Activated CD4-positive, alpha-beta memory T cell treated with anti-CD3 and anti-CD28 coated beads, Interleukin-2, amount 10 ng/mL, durations not matched to agents 7 days and 5 days (primary cell): ENCODE results near the gene FMOD. TPM values are rescaled to one million over a fixed set of nuclear protein-coding genes. Genes with fewer than 3 reads are reported as not detected.
"Not testable (repeated sequence)": the region's sequence is repeated elsewhere in the genome, so short reads cannot be mapped to it uniquely, and the experiment has no call there.

ENCODE experiments used
- CTCF ChIA-PET: fragments of 350-600 bp; sonication (Branson Sonifier 250); formaldehyde crosslinking; loops from one replicate; lab custom pipeline; 2021; ENCODE audit warnings: antibody characterized with exemption, inconsistent platforms; lab: Charles Lee
- POLR2A ChIA-PET: fragments of 350-600 bp; sonication (Branson Sonifier 250); formaldehyde crosslinking; loops from one replicate; lab custom pipeline; 2021; ENCODE audit warnings: antibody characterized with exemption; lab: Charles Lee
- DNase-seq: peaks from one replicate; pipeline ENCODE4 v3.0.0-alpha.2; 2020
- H3K27ac Mint-ChIP-seq: one replicate; pipeline ENCODE4 v1.8.0; 2021; ENCODE audit warnings: mild to moderate bottlenecking, mixed read lengths
- H3K27me3 Mint-ChIP-seq: one replicate; pipeline ENCODE4 v1.8.0; 2021; ENCODE audit warnings: mixed read lengths
- H3K36me3 Mint-ChIP-seq: one replicate; pipeline ENCODE4 v1.8.0; 2021; ENCODE audit warnings: low read depth, mixed read lengths
- H3K4me1 Mint-ChIP-seq: one replicate; pipeline ENCODE4 v1.8.0; 2021; ENCODE audit warnings: mixed read lengths
- H3K4me3 Mint-ChIP-seq: one replicate; pipeline ENCODE4 v1.8.0; 2021; ENCODE audit warnings: mild to moderate bottlenecking, mixed read lengths
- H3K9me3 Mint-ChIP-seq: one replicate; pipeline ENCODE4 v1.8.0; 2021; ENCODE audit warnings: mixed read lengths
- total RNA-seq, 2 experiments: library from RNA; stranded (reverse); gene quantifications; one replicate each; pipeline ENCODE4 v1.2.3, GENCODE V29; 2021

Gene FMOD
- total RNA-seq, 2 experiments from 2014 or later: 0.23 to 0.45 TPM

DNA sequence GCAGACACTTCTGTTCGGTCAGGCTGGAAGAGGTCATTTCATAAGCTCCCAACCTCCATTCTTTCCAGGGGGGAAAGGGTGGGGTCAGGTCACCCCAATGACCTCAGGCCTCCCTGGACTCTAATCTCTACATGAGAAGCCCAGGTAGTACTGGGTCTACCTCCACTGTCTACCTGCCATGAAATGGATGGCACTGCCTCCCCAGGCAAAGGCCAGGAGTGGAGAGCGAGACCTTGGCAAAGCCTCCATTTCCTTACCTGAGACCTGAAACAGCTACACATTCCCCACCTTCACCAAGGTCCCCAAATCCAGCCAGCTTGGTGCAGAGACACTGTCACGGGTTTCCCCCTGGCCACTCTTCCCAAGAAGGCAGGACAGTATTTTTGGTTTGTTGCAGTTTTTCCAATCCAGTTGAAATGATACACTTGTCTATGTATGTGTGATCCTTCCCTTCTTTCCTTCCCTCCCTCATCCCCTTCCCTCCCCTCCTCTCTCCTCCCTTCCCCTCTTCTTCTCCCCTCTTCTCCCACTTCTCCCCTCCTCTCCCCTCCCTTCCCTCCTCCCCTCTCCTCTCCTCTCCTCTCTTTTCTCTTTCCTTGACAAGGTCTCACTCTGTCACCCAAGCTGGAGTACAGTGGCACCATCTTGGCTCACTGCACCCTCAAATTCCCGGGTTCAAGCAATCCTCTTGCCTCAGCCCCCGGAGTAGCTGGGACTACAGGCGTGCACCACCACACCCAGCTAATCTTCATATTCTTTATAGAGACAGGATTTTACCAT lies 29.5 kb downstream of the FMOD start:
- peak overlapping the region; percentile 32 for H3K4me3 Mint-ChIP-seq
- H3K9me3 Mint-ChIP-seq: no peaks in the 10 kb centered on the region
- H3K4me1 Mint-ChIP-seq: peaks cover 78% of the 10 kb centered on the region
- DNase-seq: no peak
- ChIA-PET POLR2A (interaction anchor here (1.0 to 10.2 kb wide), 9 partner anchors 8 to 353 kb away, joined by 3 to 433 read pairs (median 7); partner anchors contain the start of gene BTG2), CTCF (interaction anchor here (0.7 to 12.4 kb wide), 13 partner anchors 13 to 443 kb away, joined by 3 to 238 read pairs (median 3); partner anchors contain the start of genes BTG2 and LAX1)
- H3K36me3 Mint-ChIP-seq: no peaks in the 10 kb centered on the region
- peak overlapping the region; percentile 83 for H3K27ac Mint-ChIP-seq
- peaks cover 3% of the 10 kb centered on the region for H3K27me3 Mint-ChIP-seq

- POLR2A ChIA-PET: interaction anchor here (0.7 to 10.2 kb wide), 10 partner anchors 9 to 354 kb away, joined by 3 to 433 read pairs (median 6); partner anchors contain the start of genes BTG2 and TMEM183A
- CTCF ChIA-PET: interaction anchor here (0.8 to 12.4 kb wide), 12 partner anchors 12 to 444 kb away, joined by 3 to 238 read pairs (median 4); partner anchors contain the start of genes BTG2 and LAX1
- H3K4me1 Mint-ChIP-seq: peaks cover 70% of the 10 kb centered on the region
These were observed 30.2 kb downstream of the FMOD start for GRCh38 chr1:203320591-203321272.

DNA sequence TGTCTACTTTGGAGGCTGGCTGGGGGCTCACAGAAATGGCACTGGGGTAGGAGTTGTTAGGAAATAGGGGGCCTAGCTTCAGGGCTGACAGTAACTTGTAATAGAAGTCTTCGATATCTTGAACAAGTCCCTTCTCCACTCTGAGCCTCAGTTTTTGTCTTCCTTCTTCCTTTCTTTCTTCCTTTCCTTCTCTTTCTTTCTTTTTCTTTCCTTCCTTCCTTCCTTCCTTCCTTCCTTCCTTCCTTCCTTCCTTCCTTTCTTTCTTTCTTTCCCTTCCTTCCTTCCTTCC lies 32.7 kb downstream of the FMOD start:
- Mint-ChIP-seq H3K27ac (no peak overlapping the region), H3K9me3 (no peaks in the 10 kb centered on the region), H3K4me1 (peaks cover 45% of the 10 kb centered on the region), H3K27me3 (peaks cover 3% of the 10 kb centered on the region), H3K36me3 (peaks cover 16% of the 10 kb centered on the region), H3K4me3 (no peak overlapping the region)
- no peak for DNase-seq
- ChIA-PET POLR2A (interaction anchor here (1.6 to 2.3 kb wide), 4 partner anchors 9 to 46 kb away, joined by 3 to 29 read pairs (median 12); partner anchors contain the start of gene BTG2), CTCF (interaction anchor here (0.6 to 1.0 kb wide), 2 partner anchors 11 to 295 kb away, joined by 3 to 4 read pairs; no protein-coding TSS in a partner anchor)

More at GRCh38 chr1:203320591-203321272, 30.2 kb downstream of the FMOD start:
- H3K36me3 Mint-ChIP-seq: peaks cover 3% of the 10 kb centered on the region
- H3K4me3 Mint-ChIP-seq: peak overlapping the region; percentile 38
- peak; percentile 83 for DNase-seq
- H3K27me3 Mint-ChIP-seq: peaks cover 3% of the 10 kb centered on the region
- H3K27ac Mint-ChIP-seq: peak overlapping the region; percentile 83
- H3K9me3 Mint-ChIP-seq: no peaks in the 10 kb centered on the region

GRCh38 chr1:203317429-203318228 lies 33.3 kb downstream of the FMOD start:
- peaks cover 17% of the 10 kb centered on the region for H3K36me3 Mint-ChIP-seq
- peaks cover 3% of the 10 kb centered on the region for H3K27me3 Mint-ChIP-seq
- no peak overlapping the region for H3K27ac Mint-ChIP-seq
- H3K4me1 Mint-ChIP-seq: peaks cover 39% of the 10 kb centered on the region
- H3K9me3 Mint-ChIP-seq: no peaks in the 10 kb centered on the region
- DNase-seq: no peak
- POLR2A ChIA-PET: interaction anchor here (1.6 to 2.3 kb wide), 4 partner anchors 9 to 46 kb away, joined by 3 to 29 read pairs (median 12); partner anchors contain the start of gene BTG2
- no peak overlapping the region for H3K4me3 Mint-ChIP-seq
- CTCF ChIA-PET: interaction anchor here (0.6 to 1.8 kb wide), 4 partner anchors 10 to 295 kb away, joined by 3 to 9 read pairs (median 4); no protein-coding TSS in a partner anchor

- Mint-ChIP-seq H3K27me3 (peaks cover 3% of the 10 kb centered on the region), H3K27ac (no peak overlapping the region), H3K36me3 (peaks cover 20% of the 10 kb centered on the region), H3K9me3 (no peaks in the 10 kb centered on the region), H3K4me1 (peaks cover 32% of the 10 kb centered on the region), H3K4me3 (no peak overlapping the region)
- ChIA-PET POLR2A (interaction anchor here (1.6 to 2.3 kb wide), 4 partner anchors 10 to 45 kb away, joined by 3 to 29 read pairs (median 12); partner anchors contain the start of gene BTG2), CTCF (interaction anchor here (0.7 to 1.8 kb wide), 3 partner anchors 10 to 44 kb away, joined by 3 to 9 read pairs (median 5); no protein-coding TSS in a partner anchor)
- DNase-seq: no peak
These were observed 34.3 kb downstream of the FMOD start for GRCh38 chr1:203316626-203317093.

DNA sequence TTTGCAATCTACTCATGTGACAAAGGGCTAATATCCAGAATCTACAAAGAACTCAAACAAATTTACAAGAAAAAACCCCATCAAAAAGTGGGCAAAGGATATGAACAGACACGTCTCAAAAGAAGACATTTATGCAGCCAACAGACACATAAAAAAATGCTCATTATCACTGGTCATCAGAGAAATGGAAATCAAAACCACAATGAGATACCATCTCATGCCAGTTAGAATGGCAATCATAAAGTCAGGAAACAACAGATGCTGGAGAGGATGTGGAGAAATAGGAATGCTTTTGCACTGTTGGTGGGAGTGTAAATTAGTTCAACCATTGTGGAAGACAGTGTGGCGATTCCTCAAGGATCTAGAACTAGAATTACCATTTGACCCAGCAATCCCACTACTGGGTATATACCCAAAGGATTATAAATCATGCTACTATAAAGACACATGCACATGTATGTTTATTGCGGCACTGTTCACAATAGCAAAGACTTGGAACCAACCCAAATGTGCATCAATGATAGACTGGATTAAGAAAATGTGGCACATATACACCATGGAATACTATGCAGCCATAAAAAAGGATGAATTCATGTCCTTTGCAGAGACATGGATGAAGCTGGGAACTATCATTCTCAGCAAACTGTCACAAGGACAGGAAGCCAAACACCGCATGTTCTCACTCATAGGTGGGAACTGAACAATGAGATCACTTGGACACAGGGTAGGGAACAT lies 36.7 kb downstream of the FMOD start:
- CTCF ChIA-PET: interaction anchor here (1.3 kb wide), 1 partner anchor 11 kb away, joined by 4 read pairs; no protein-coding TSS in a partner anchor
- H3K27me3 Mint-ChIP-seq, H3K9me3 Mint-ChIP-seq, DNase-seq, H3K4me3 Mint-ChIP-seq, H3K27ac Mint-ChIP-seq: not testable (repeated sequence)
- H3K36me3 Mint-ChIP-seq: peaks cover 44% of the 10 kb centered on the region
- peaks cover 27% of the 10 kb centered on the region for H3K4me1 Mint-ChIP-seq
- POLR2A ChIA-PET: interaction anchor here (10.0 kb wide), 1 partner anchor 9 kb away, joined by 433 read pairs; no protein-coding TSS in a partner anchor

GRCh38 chr1:203311368-203312301 lies 39.3 kb downstream of the FMOD start:
- CTCF ChIA-PET: interaction anchor here (6.2 to 8.2 kb wide), 3 partner anchors 12 to 42 kb away, joined by 99 to 146 read pairs (median 135); no protein-coding TSS in a partner anchor
- Mint-ChIP-seq H3K4me3 (no peak overlapping the region), H3K9me3 (no peaks in the 10 kb centered on the region), H3K27ac (peak overlapping the region; percentile 31), H3K27me3 (no peaks in the 10 kb centered on the region), H3K36me3 (peaks cover 70% of the 10 kb centered on the region), H3K4me1 (peaks cover 42% of the 10 kb centered on the region)
- POLR2A ChIA-PET: interaction anchor here (9.3 to 10.0 kb wide), 2 partner anchors 12 to 30 kb away, joined by 433 to 646 read pairs; no protein-coding TSS in a partner anchor
- DNase-seq: no peak

DNA sequence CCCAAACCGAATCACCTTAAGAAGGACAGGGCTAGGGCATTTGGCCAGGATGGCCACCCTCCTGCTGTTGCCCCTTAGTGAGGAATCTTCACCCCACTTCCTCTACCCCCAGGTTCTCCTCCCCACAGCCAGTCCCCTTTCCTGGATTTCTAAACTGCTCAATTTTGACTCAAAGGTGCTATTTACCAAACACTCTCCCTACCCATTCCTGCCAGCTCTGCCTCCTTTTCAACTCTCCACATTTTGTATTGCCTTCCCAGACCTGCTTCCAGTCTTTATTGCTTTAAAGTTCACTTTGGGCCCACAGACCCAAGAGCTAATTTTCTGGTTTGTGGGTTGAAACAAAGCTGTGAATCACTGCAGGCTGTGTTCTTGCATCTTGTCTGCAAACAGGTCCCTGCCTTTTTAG lies 42.0 kb downstream of the FMOD start:
- peak overlapping the region; percentile 98 for H3K4me3 Mint-ChIP-seq
- CTCF ChIA-PET: interaction anchor here (3.4 to 8.2 kb wide), 5 partner anchors 15 to 39 kb away, joined by 22 to 146 read pairs (median 99); no protein-coding TSS in a partner anchor
- H3K27ac Mint-ChIP-seq: peak overlapping the region; percentile 92
- DNase-seq: no peak
- no peaks in the 10 kb centered on the region for H3K9me3 Mint-ChIP-seq
- H3K36me3 Mint-ChIP-seq: peaks cover 72% of the 10 kb centered on the region
- peaks cover 54% of the 10 kb centered on the region for H3K4me1 Mint-ChIP-seq
- H3K27me3 Mint-ChIP-seq: no peaks in the 10 kb centered on the region
- POLR2A ChIA-PET: interaction anchor here (1.0 to 10.0 kb wide), 4 partner anchors 8 to 28 kb away, joined by 3 to 646 read pairs (median 231); no protein-coding TSS in a partner anchor

GRCh38 chr1:203308328-203308922 lies 42.5 kb downstream of the FMOD start:
- no peak for DNase-seq
- no peaks in the 10 kb centered on the region for H3K9me3 Mint-ChIP-seq
- H3K4me1 Mint-ChIP-seq: peaks cover 59% of the 10 kb centered on the region
- H3K27ac Mint-ChIP-seq: peak overlapping the region; percentile 92
- ChIA-PET POLR2A (interaction anchor here (0.7 to 10.0 kb wide), 5 partner anchors 9 to 796 kb away, joined by 3 to 646 read pairs (median 29); no protein-coding TSS in a partner anchor), CTCF (interaction anchor here (1.2 to 8.2 kb wide), 7 partner anchors 10 to 38 kb away, joined by 3 to 146 read pairs (median 85); no protein-coding TSS in a partner anchor)
- H3K36me3 Mint-ChIP-seq: peaks cover 67% of the 10 kb centered on the region
- no peaks in the 10 kb centered on the region for H3K27me3 Mint-ChIP-seq
- peak overlapping the region; percentile 98 for H3K4me3 Mint-ChIP-seq
